Endothelial cell of umbilical vein (primary cell): Measurements from ENCODE around the gene COG2. TPM values are rescaled to one million over a fixed set of nuclear protein-coding genes. Genes with fewer than 3 reads are reported as not detected.

ENCODE experiments used
- BruUV-seq: library from RNA; stranded (reverse); fragments of 400-500 nt; replicated peaks from 2 replicates; lab custom pipeline; 2021; lab: Mats Ljungman, UMichigan
- CTCF ChIA-PET: fragments of 300-600, 350-600 bp; sonication (Branson Sonifier 250); formaldehyde crosslinking; loops from one replicate; lab custom pipeline; 2021; ENCODE audit warnings: antibody characterized with exemption, inconsistent platforms; lab: Charles Lee
- POLR2A ChIA-PET: fragments of 300-600, 350-600 bp; sonication (Branson Sonifier 250); formaldehyde crosslinking; loops from one replicate; lab custom pipeline; 2021; ENCODE audit warnings: antibody characterized with exemption, inconsistent platforms; lab: Charles Lee
- DNase-seq: peaks from one replicate; pipeline ENCODE4 v3.0.0-alpha.2; 2011; ENCODE audit warnings: low read depth, low spot score
- FAIRE-seq: peaks from 2 replicates; lab custom pipeline; 2011; peaks lifted over from hg19 to GRCh38; lab: Jason Lieb, UNC
- H2AFZ ChIP-seq: 2 replicates; pipeline ENCODE4 v1.6.0; 2012; ENCODE audit warnings: low read depth, low read length, control low read depth, inconsistent platforms
- H3K27ac ChIP-seq: 2 replicates; pipeline ENCODE4 v1.5.1; 2011; ENCODE audit warnings: low read depth, mild to moderate bottlenecking, control low read depth, low read length, moderate library complexity; ENCODE audit not compliant: insufficient read depth
- H3K27me3 ChIP-seq, 2 experiments: 2 replicates each; pipeline versions ENCODE4 v1.6.0 to v1.6.1; 2011; ENCODE audit warnings: low read length in 2 of 2, mixed read lengths in 1 of 2; ENCODE audit not compliant: control insufficient read depth in 2 of 2, insufficient read depth in 2 of 2
- H3K36me3 ChIP-seq, 2 experiments: 2 replicates in 1 of 2; 3 replicates in 1 of 2; pipeline ENCODE4 v1.5.1; 2011; ENCODE audit warnings: low read length in 2 of 2, mild to moderate bottlenecking in 1 of 2, moderate library complexity in 1 of 2; ENCODE audit not compliant: control insufficient read depth in 2 of 2, insufficient read depth in 2 of 2; ENCODE audit errors: extremely low read depth in 1 of 2
- H3K4me1 ChIP-seq: 3 replicates; pipeline ENCODE4 v1.5.1; 2011; ENCODE audit warnings: mild to moderate bottlenecking, low read length; ENCODE audit not compliant: control insufficient read depth, insufficient read depth; ENCODE audit errors: extremely low read depth
- H3K4me2 ChIP-seq: 2 replicates; pipeline ENCODE4 v1.6.1; 2011; ENCODE audit warnings: low read length, control low read depth, mixed read lengths; ENCODE audit not compliant: insufficient read depth
- H3K4me3 ChIP-seq, 3 experiments: fragments of 200-600 bp in 1 of 3; sonication (generic), shearing (Covaris generic) in 1 of 3; replicated peaks in 1 of 3; 2 replicates each; pipeline ENCODE4 v1.5.1; 2011 to 2016; ENCODE audit warnings: control low read depth in 3 of 3, low read length in 3 of 3, mild to moderate bottlenecking in 2 of 3, inconsistent platforms in 1 of 3, low read depth in 1 of 3, moderate library complexity in 1 of 3; ENCODE audit not compliant: insufficient read depth in 1 of 3
- H3K79me2 ChIP-seq: 2 replicates; pipeline ENCODE4 v1.6.0; 2012; ENCODE audit warnings: low read length, inconsistent platforms; ENCODE audit not compliant: control insufficient read depth, insufficient read depth
- H3K9ac ChIP-seq: replicated peaks from 2 replicates; pipeline ENCODE3; 2011; ENCODE audit warnings: low read length, control low read depth; ENCODE audit not compliant: insufficient read depth; ENCODE audit errors: extremely low read depth
- H3K9me1 ChIP-seq: replicated peaks from 3 replicates; pipeline ENCODE4 v1.6.0; 2011; ENCODE audit warnings: mild to moderate bottlenecking, low read length; ENCODE audit not compliant: control insufficient read depth, insufficient read depth; ENCODE audit errors: extremely low read depth
- H3K9me3 ChIP-seq: replicated peaks from 2 replicates; pipeline ENCODE4 v1.5.1; 2012; ENCODE audit warnings: low read length, inconsistent platforms; ENCODE audit not compliant: control insufficient read depth, insufficient read depth
- H4K20me1 ChIP-seq: replicated peaks from 2 replicates; pipeline ENCODE3; 2011; ENCODE audit warnings: mild to moderate bottlenecking, low read length; ENCODE audit not compliant: control insufficient read depth, insufficient read depth; ENCODE audit errors: extremely low read depth
- EZH2 ChIP-seq: IDR thresholded peaks from 2 replicates; pipeline ENCODE4 v1.6.1; 2012; ENCODE audit warnings: borderline replicate concordance, low read depth, mild to moderate bottlenecking, moderate library complexity, low read length, inconsistent platforms; ENCODE audit not compliant: severe bottlenecking
- FOS ChIP-seq: IDR thresholded peaks from 2 replicates; pipeline ENCODE4 v1.6.1; 2011; ENCODE audit warnings: mild to moderate bottlenecking, low read length, moderate library complexity, borderline replicate concordance; ENCODE audit not compliant: insufficient read depth
- GATA2 ChIP-seq: IDR thresholded peaks from 2 replicates; pipeline ENCODE4 v1.7.0; 2011; ENCODE audit warnings: low read depth, mild to moderate bottlenecking, moderate library complexity, mixed read lengths, low read length; ENCODE audit not compliant: insufficient read length, insufficient read depth
- JUN ChIP-seq: IDR thresholded peaks from 2 replicates; pipeline ENCODE4 v1.6.1; 2011; ENCODE audit warnings: borderline replicate concordance, low read depth; ENCODE audit not compliant: insufficient read length, insufficient read depth
- MYC ChIP-seq: IDR thresholded peaks from one replicate; pipeline ENCODE4 v1.6.1; 2011; ENCODE audit warnings: mild to moderate bottlenecking, low read depth, low read length
- POLR2A ChIP-seq: IDR thresholded peaks from 2 replicates; pipeline ENCODE4 v1.6.1; 2012; ENCODE audit warnings: low read depth, mild to moderate bottlenecking, control low read depth, low read length
- POLR2AphosphoS5 ChIP-seq: IDR thresholded peaks from 2 replicates; pipeline ENCODE4 v1.6.1; 2012; ENCODE audit warnings: low read depth, mild to moderate bottlenecking, control low read depth, low read length, moderate library complexity; ENCODE audit not compliant: insufficient read depth
- dilution Hi-C: fragments of 300-500 bp; cut with MboI; formaldehyde crosslinking; loops from one replicate; pipeline ENCODE4 v1.15.0; 2019; ENCODE audit warnings: low sequenced_read_pairs; ENCODE audit not compliant: extremely low pct_ligation_motif_present
- intact Hi-C: fragments of 100-400 bp; cut with micrococcal nuclease; formaldehyde crosslinking; loops from one replicate; pipeline ENCODE4 v1.10.0; 2022
- polyA plus RNA-seq, 4 experiments: library from polyadenylated mRNA; depleted of rRNA in 3 of 4; stranded (reverse) in 3 of 4; unstranded in 1 of 4; fragments of >200 nt; gene quantifications; 2 replicates each; pipeline versions ENCODE4 v1.2.1 to v1.2.3, GENCODE V29; 2011 to 2012; ENCODE audit warnings: missing spikeins in 1 of 4
- total RNA-seq: library from RNA; stranded (reverse); gene quantifications from 2 replicates; pipeline ENCODE4 v1.2.3, GENCODE V29; 2021
- TF ChIP-seq, protein P1 (sequence below): IDR thresholded peaks from 2 replicates; pipeline ENCODE4 v1.6.1; 2011; ENCODE audit not compliant: insufficient read depth, insufficient read length
- TF ChIP-seq, protein P2 (sequence below), 2 donors: IDR thresholded peaks; 1 replicate in 1 of 2; 2 replicates in 1 of 2; pipeline ENCODE4 v1.5.1; 2011; ENCODE audit warnings: low read length in 2 of 2, mild to moderate bottlenecking in 2 of 2, moderate library complexity in 2 of 2, control low read depth in 1 of 2, inconsistent platforms in 1 of 2, low read depth in 1 of 2; ENCODE audit not compliant: insufficient read depth in 1 of 2; ENCODE audit errors: extremely low read depth in 1 of 2

Gene COG2
- total and polyA plus RNA-seq, 2 donors (not counting 3 experiments of a cell fraction or from before 2014, with no cell fraction given), result 7.6 to 24.2 TPM

GRCh38 chr1:230737622-230738262 is 95.5 kb downstream of the COG2 start:
- CTCF ChIA-PET, result no interaction called here

More at GRCh38 chr1:230737622-230738262, 95.5 kb downstream of the COG2 start:
- BruUV-seq, result no TSS peak
- intact Hi-C loops (no loop called here), dilution Hi-C loops (no loop called here)
- no peaks in the 10 kb centered on the region for H3K9me1 ChIP-seq
- H3K27me3 ChIP-seq, result no peaks in the 10 kb centered on the region
- H4K20me1 ChIP-seq, result no peaks in the 10 kb centered on the region
- TF ChIP-seq POLR2AphosphoS5 (no peak), POLR2A (no peak), JUN (no peak), GATA2 (no peak), EZH2 (no peak), FOS (no peak), MYC (no peak)
- TF ChIP-seq, protein P1, sequence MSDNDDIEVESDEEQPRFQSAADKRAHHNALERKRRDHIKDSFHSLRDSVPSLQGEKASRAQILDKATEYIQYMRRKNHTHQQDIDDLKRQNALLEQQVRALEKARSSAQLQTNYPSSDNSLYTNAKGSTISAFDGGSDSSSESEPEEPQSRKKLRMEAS, result no peak
- TF ChIP-seq, protein P2, sequence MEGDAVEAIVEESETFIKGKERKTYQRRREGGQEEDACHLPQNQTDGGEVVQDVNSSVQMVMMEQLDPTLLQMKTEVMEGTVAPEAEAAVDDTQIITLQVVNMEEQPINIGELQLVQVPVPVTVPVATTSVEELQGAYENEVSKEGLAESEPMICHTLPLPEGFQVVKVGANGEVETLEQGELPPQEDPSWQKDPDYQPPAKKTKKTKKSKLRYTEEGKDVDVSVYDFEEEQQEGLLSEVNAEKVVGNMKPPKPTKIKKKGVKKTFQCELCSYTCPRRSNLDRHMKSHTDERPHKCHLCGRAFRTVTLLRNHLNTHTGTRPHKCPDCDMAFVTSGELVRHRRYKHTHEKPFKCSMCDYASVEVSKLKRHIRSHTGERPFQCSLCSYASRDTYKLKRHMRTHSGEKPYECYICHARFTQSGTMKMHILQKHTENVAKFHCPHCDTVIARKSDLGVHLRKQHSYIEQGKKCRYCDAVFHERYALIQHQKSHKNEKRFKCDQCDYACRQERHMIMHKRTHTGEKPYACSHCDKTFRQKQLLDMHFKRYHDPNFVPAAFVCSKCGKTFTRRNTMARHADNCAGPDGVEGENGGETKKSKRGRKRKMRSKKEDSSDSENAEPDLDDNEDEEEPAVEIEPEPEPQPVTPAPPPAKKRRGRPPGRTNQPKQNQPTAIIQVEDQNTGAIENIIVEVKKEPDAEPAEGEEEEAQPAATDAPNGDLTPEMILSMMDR (IDR thresholded peaks at IDR 0.05; ENCODE audit: extremely low read depth in 1 of 2, insufficient read depth in 1 of 2, low read depth in 1 of 2, low read length in 2 of 2), result no peak
- FAIRE-seq (no peak), DNase-seq (no peak)
- no peak overlapping the region for H2AFZ ChIP-seq
- H3K4me1 ChIP-seq, result no peaks in the 10 kb centered on the region
- H3K27ac ChIP-seq, result no peak overlapping the region
- no peak overlapping the region for H3K4me3 ChIP-seq
- H3K36me3 ChIP-seq, result no peaks in the 10 kb centered on the region
- POLR2A ChIA-PET, result no interaction called here
- no peaks in the 10 kb centered on the region for H3K79me2 ChIP-seq
- no peak overlapping the region for H3K9ac ChIP-seq
- H3K9me3 ChIP-seq, result no peaks in the 10 kb centered on the region
- H3K4me2 ChIP-seq, result no peak overlapping the region
